ENCODE results near the gene SLITRK2.

SLITRK2 gene

GRCh38 chrX:145856181-145856580, 38.6 kb downstream of the SLITRK2 start:
- no peak for DNase-seq

- no peak for DNase-seq
Observed at GRCh38 chrX:145861818-145862217, 44.2 kb downstream of the SLITRK2 start.

DNA sequence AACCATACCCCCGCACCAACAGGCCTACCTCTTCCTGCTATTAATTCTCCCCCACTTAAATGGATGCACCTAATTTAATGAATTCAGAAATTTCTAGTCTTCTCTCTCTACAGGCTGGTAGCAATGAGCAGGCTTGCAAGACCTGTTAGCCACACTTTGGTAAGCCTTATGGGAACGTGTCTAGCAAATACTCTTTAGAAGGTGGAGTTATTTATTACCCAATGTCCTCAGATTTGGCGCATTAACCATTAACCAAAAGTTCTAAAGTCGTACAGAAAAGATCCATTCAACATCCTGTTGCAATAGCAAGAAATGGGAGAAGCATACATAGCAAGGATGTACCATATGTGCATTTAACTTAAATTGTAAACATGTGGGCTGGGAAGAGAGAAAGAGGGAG, 47.5 kb downstream of the SLITRK2 start:
- DNase-seq, result no peak
